PC-3 (cell line): ENCODE data around the gene MGAT3.

Source experiments
- CTCF ChIP-seq: fragments of 300-600 bp; sonication (generic); conservative IDR thresholded peaks from 2 replicates; pipeline ENCODE4 v1.5.1; 2017; ENCODE audit warnings: antibody characterized with exemption, low read depth, mild to moderate bottlenecking, low read length
- EZH2 ChIP-seq: fragments of 300-600 bp; sonication (generic); IDR thresholded peaks from one replicate; pipeline ENCODE4 v1.6.1; 2017; ENCODE audit warnings: antibody characterized with exemption, mild to moderate bottlenecking, low read length; ENCODE audit not compliant: unreplicated experiment
- EZH2phosphoT487 ChIP-seq: fragments of 300-600 bp; sonication (generic); IDR thresholded peaks from 2 replicates; pipeline ENCODE4 v1.6.1; 2018; ENCODE audit warnings: mild to moderate bottlenecking, antibody characterized with exemption, low read length, borderline replicate concordance

GRCh38 chr22:39449708-39450107 is 7.1 kb upstream of the MGAT3 start:
- no peak for TF ChIP-seq CTCF
- TF ChIP-seq EZH2: no peak
- no peak for TF ChIP-seq EZH2phosphoT487
